Activated T-helper 17 cell treated with anti-CD3 and anti-CD28 coated beads, Interleukin-2, amount 50 U/mL, for 72 hours (primary cell): ENCODE results near the gene PHLDA2. TPM values are rescaled to one million over a fixed set of nuclear protein-coding genes. Genes with fewer than 3 reads are reported as not detected.

Experiments
- ATAC-seq: fragments of 150-1000 bp; cut with Tn5 transposase; replicated peaks from 2 replicates; pipeline ENCODE4 v1.10.0; 2021; ENCODE audit warnings: mild to moderate bottlenecking, moderate library complexity
- H3K27ac Mint-ChIP-seq: one replicate; pipeline ENCODE4 v1.8.0; 2022; ENCODE audit warnings: mixed read lengths
- H3K27me3 Mint-ChIP-seq: one replicate; pipeline ENCODE4 v1.8.0; 2022; ENCODE audit warnings: mixed read lengths
- H3K36me3 Mint-ChIP-seq: one replicate; pipeline ENCODE4 v1.8.0; 2022; ENCODE audit warnings: low read depth, mild to moderate bottlenecking, mixed read lengths
- H3K4me1 Mint-ChIP-seq: one replicate; pipeline ENCODE4 v1.8.0; 2022; ENCODE audit warnings: mixed read lengths
- H3K4me3 Mint-ChIP-seq: one replicate; pipeline ENCODE4 v1.8.0; 2022; ENCODE audit warnings: mild to moderate bottlenecking, mixed read lengths
- H3K9me3 Mint-ChIP-seq: one replicate; pipeline ENCODE4 v1.8.0; 2022; ENCODE audit warnings: mixed read lengths
- total RNA-seq, 2 donors: library from RNA; stranded (reverse); gene quantifications; one replicate each; pipeline ENCODE4 v1.2.3, GENCODE V29; 2022

PHLDA2 gene
- total RNA-seq, 2 donors from 2014 or later, result 5.6 to 9.1 TPM

GRCh38 chr11:2917842-2918490 lies 11.3 kb downstream of the PHLDA2 start:
- Mint-ChIP-seq H3K4me1 (no peaks in the 10 kb centered on the region), H3K27me3 (no peaks in the 10 kb centered on the region), H3K36me3 (no peaks in the 10 kb centered on the region), H3K9me3 (no peaks in the 10 kb centered on the region), H3K4me3 (no peak overlapping the region), H3K27ac (no peak overlapping the region)
- no peak for ATAC-seq

DNA sequence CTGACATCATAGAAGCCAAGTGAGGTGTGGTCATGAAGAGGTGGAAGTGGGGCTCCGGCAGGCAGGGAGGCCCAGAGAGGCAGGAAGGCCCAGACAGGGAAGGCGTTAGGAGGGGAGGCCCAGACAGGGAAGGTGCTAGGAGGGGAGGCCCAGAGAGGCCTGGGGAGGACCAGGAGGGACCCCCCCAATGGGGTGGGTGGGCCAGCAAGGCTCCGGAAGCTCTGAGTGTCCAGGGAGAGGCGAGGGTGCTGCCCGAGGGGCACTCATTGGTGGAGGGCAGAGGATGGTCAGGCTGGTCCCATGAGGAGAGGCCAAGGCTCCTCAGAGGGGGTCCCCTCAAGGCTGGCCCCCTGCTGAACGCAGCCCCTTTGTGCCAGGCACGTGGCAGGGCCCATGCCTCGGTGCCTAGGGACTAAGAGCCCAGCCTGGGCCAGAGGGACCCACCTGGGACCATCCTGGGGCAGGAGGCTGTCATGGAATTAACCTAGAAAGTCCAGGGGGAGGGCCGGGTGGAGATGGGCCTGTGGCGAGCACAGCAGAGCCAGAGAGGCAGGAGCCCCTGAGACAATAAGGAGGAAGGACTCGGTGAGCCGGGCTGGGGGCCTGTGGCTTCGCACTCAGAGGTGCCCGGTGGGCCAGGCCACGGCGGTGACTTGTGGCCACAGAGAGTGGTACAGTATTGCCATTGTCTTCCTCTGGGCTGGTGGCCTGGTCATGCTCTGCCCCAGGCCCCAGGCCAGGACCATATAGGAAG lies 12.2 kb downstream of the PHLDA2 start:
- Mint-ChIP-seq H3K27me3 (no peaks in the 10 kb centered on the region), H3K36me3 (no peaks in the 10 kb centered on the region), H3K4me1 (no peaks in the 10 kb centered on the region), H3K4me3 (no peak overlapping the region), H3K27ac (no peak overlapping the region), H3K9me3 (no peaks in the 10 kb centered on the region)
- ATAC-seq, result no peak

- Mint-ChIP-seq H3K36me3 (no peaks in the 10 kb centered on the region), H3K4me1 (no peaks in the 10 kb centered on the region), H3K27me3 (no peaks in the 10 kb centered on the region), H3K4me3 (no peak overlapping the region), H3K27ac (no peak overlapping the region), H3K9me3 (no peaks in the 10 kb centered on the region)
- ATAC-seq, result no peak
These were observed 12.9 kb downstream of the PHLDA2 start for GRCh38 chr11:2916114-2916891.

- Mint-ChIP-seq H3K4me3 (no peak overlapping the region), H3K9me3 (no peaks in the 10 kb centered on the region), H3K27ac (no peak overlapping the region), H3K36me3 (no peaks in the 10 kb centered on the region), H3K27me3 (no peaks in the 10 kb centered on the region), H3K4me1 (no peaks in the 10 kb centered on the region)
- ATAC-seq, result no peak
These were observed 13.7 kb downstream of the PHLDA2 start for GRCh38 chr11:2915473-2915872.

GRCh38 chr11:2914455-2915195 lies 14.6 kb downstream of the PHLDA2 start:
- Mint-ChIP-seq H3K9me3 (no peaks in the 10 kb centered on the region), H3K36me3 (no peaks in the 10 kb centered on the region), H3K27ac (no peak overlapping the region), H3K27me3 (no peaks in the 10 kb centered on the region), H3K4me3 (no peak overlapping the region), H3K4me1 (no peaks in the 10 kb centered on the region)
- ATAC-seq, result no peak

- no peaks in the 10 kb centered on the region for H3K4me1 Mint-ChIP-seq
- H3K27ac Mint-ChIP-seq, result peak overlapping the region; percentile 68
- no peak overlapping the region for H3K4me3 Mint-ChIP-seq
- H3K9me3 Mint-ChIP-seq, result no peaks in the 10 kb centered on the region
- H3K27me3 Mint-ChIP-seq, result no peaks in the 10 kb centered on the region
- no peak for ATAC-seq
- no peaks in the 10 kb centered on the region for H3K36me3 Mint-ChIP-seq
These were observed 15.4 kb downstream of the PHLDA2 start for GRCh38 chr11:2913776-2914175.

GRCh38 chr11:2913019-2913431 lies 16.2 kb downstream of the PHLDA2 start:
- H3K4me1 Mint-ChIP-seq, result no peaks in the 10 kb centered on the region
- H3K4me3 Mint-ChIP-seq, result no peak overlapping the region
- no peak for ATAC-seq
- no peaks in the 10 kb centered on the region for H3K27me3 Mint-ChIP-seq
- H3K9me3 Mint-ChIP-seq, result no peaks in the 10 kb centered on the region
- H3K36me3 Mint-ChIP-seq, result no peaks in the 10 kb centered on the region
- peak overlapping the region; percentile 68 for H3K27ac Mint-ChIP-seq

- H3K36me3 Mint-ChIP-seq, result no peaks in the 10 kb centered on the region
- no peaks in the 10 kb centered on the region for H3K27me3 Mint-ChIP-seq
- H3K27ac Mint-ChIP-seq, result no peak overlapping the region
- H3K4me3 Mint-ChIP-seq, result no peak overlapping the region
- peak; percentile 44 for ATAC-seq
- H3K9me3 Mint-ChIP-seq, result no peaks in the 10 kb centered on the region
- no peaks in the 10 kb centered on the region for H3K4me1 Mint-ChIP-seq
These were observed 16.7 kb downstream of the PHLDA2 start for GRCh38 chr11:2912498-2912897.

GRCh38 chr11:2911785-2912391 lies 17.3 kb downstream of the PHLDA2 start:
- H3K36me3 Mint-ChIP-seq, result no peaks in the 10 kb centered on the region
- peak overlapping the region; percentile 26 for H3K27ac Mint-ChIP-seq

GRCh38 chr11:2911088-2911784 lies 18.0 kb downstream of the PHLDA2 start:
- peak overlapping the region; percentile 26 for H3K27ac Mint-ChIP-seq
- H3K4me3 Mint-ChIP-seq, result no peak overlapping the region
- H3K27me3 Mint-ChIP-seq, result no peaks in the 10 kb centered on the region
- no peak for ATAC-seq
- H3K9me3 Mint-ChIP-seq, result no peaks in the 10 kb centered on the region
- H3K4me1 Mint-ChIP-seq, result no peaks in the 10 kb centered on the region
- H3K36me3 Mint-ChIP-seq, result no peaks in the 10 kb centered on the region

More at GRCh38 chr11:2911785-2912391, 17.3 kb downstream of the PHLDA2 start:
- Mint-ChIP-seq H3K4me3 (no peak overlapping the region), H3K4me1 (no peaks in the 10 kb centered on the region), H3K27me3 (no peaks in the 10 kb centered on the region), H3K9me3 (no peaks in the 10 kb centered on the region)
- no peak for ATAC-seq

GRCh38 chr11:2910401-2910955 lies 18.7 kb downstream of the PHLDA2 start:
- no peak for ATAC-seq
- Mint-ChIP-seq H3K27me3 (no peaks in the 10 kb centered on the region), H3K4me3 (no peak overlapping the region), H3K4me1 (no peaks in the 10 kb centered on the region), H3K27ac (no peak overlapping the region), H3K36me3 (no peaks in the 10 kb centered on the region), H3K9me3 (no peaks in the 10 kb centered on the region)

- Mint-ChIP-seq H3K4me1 (no peaks in the 10 kb centered on the region), H3K9me3 (no peaks in the 10 kb centered on the region), H3K27ac (no peak overlapping the region), H3K27me3 (no peaks in the 10 kb centered on the region), H3K36me3 (no peaks in the 10 kb centered on the region), H3K4me3 (no peak overlapping the region)
- ATAC-seq, result no peak
These were observed 19.9 kb downstream of the PHLDA2 start for GRCh38 chr11:2909133-2909902.

GRCh38 chr11:2908130-2908529 lies 21.1 kb downstream of the PHLDA2 start:
- no peak overlapping the region for H3K4me3 Mint-ChIP-seq
- no peaks in the 10 kb centered on the region for H3K9me3 Mint-ChIP-seq
- ATAC-seq, result no peak
- no peak overlapping the region for H3K27ac Mint-ChIP-seq
- H3K36me3 Mint-ChIP-seq, result no peaks in the 10 kb centered on the region
- H3K4me1 Mint-ChIP-seq, result peaks cover 5% of the 10 kb centered on the region
- H3K27me3 Mint-ChIP-seq, result no peaks in the 10 kb centered on the region
